B cell (primary cell): ENCODE data around the gene CRTC2. TPM values are rescaled to one million over a fixed set of nuclear protein-coding genes. Genes with fewer than 3 reads are reported as not detected.
A peak's percentile ranks its signal among the peaks of the same experiment; 100 is the strongest.

Experiments used
- ATAC-seq: fragments of 200-7000 bp; cut with Tn5 transposase; one replicate; pipeline ENCODE4 v1.10.0; 2021; ENCODE audit warnings: low read depth, mild to moderate bottlenecking, moderate number of reproducible peaks, moderate library complexity
- CTCF ChIA-PET: fragments of 350-600 bp; sonication (Branson Sonifier 250); formaldehyde crosslinking; loops from one replicate; lab custom pipeline; 2021; ENCODE audit warnings: antibody characterized with exemption, inconsistent platforms; lab: Charles Lee
- POLR2A ChIA-PET: fragments of 350-600 bp; sonication (Branson Sonifier 250); formaldehyde crosslinking; loops from one replicate; lab custom pipeline; 2021; ENCODE audit warnings: antibody characterized with exemption; lab: Charles Lee
- DNase-seq: peaks from one replicate; pipeline ENCODE4 v3.0.0; 2013
- H2AFZ ChIP-seq: 2 replicates; pipeline ENCODE4 v1.6.1; 2012; ENCODE audit warnings: mild to moderate bottlenecking, low read depth, low read length; ENCODE audit not compliant: insufficient read depth, poor library complexity, severe bottlenecking
- H3K27ac ChIP-seq, 2 donors: 1 replicate in 1 of 2; 2 replicates in 1 of 2; pipeline ENCODE4 v1.5.1; 2012 to 2013; ENCODE audit warnings: low read length in 2 of 2, mild to moderate bottlenecking in 2 of 2, moderate library complexity in 1 of 2
- H3K27me3 ChIP-seq, 4 experiments: fragments of 200-600 bp in 1 of 4; sonication (generic) in 1 of 4; replicated peaks in 1 of 4; 1 replicate in 2 of 4; 2 replicates in 2 of 4; pipeline versions ENCODE4 v1.6.1 to v1.7.0; 2013 to 2016; ENCODE audit warnings: low read length in 3 of 4, mild to moderate bottlenecking in 2 of 4, mixed read lengths in 1 of 4, moderate library complexity in 1 of 4; ENCODE audit not compliant: insufficient read depth in 4 of 4, control insufficient read depth in 3 of 4; ENCODE audit errors: control extremely low read depth in 1 of 4
- H3K36me3 ChIP-seq, 2 experiments: replicated peaks in 1 of 2; 1 replicate in 1 of 2; 2 replicates in 1 of 2; pipeline versions ENCODE4 v1.6.1 to v1.7.1; 2013; ENCODE audit warnings: low read length in 1 of 2; ENCODE audit not compliant: insufficient read depth in 2 of 2, control insufficient read depth in 1 of 2; ENCODE audit errors: control extremely low read depth in 1 of 2, extremely low read depth in 1 of 2
- H3K4me1 ChIP-seq, 2 donors: fragments of 200-600 bp in 1 of 2; sonication (generic) in 1 of 2; 1 replicate in 1 of 2; 2 replicates in 1 of 2; pipeline versions ENCODE4 v1.5.1 to v1.6.1; 2013 to 2017; ENCODE audit warnings: low read length in 2 of 2; ENCODE audit not compliant: control insufficient read depth in 2 of 2, insufficient read depth in 2 of 2
- H3K4me2 ChIP-seq: replicated peaks from 2 replicates; pipeline ENCODE3; 2012; ENCODE audit warnings: mild to moderate bottlenecking, low read depth, low read length; ENCODE audit not compliant: poor library complexity, severe bottlenecking
- H3K4me3 ChIP-seq, 5 experiments: fragments of 200-600 bp in 1 of 5; sonication (generic) in 1 of 5; 1 replicate in 3 of 5; 2 replicates in 2 of 5; pipeline versions ENCODE4 v1.5.1 to v1.7.0; 2011 to 2016; ENCODE audit warnings: low read length in 4 of 5, mild to moderate bottlenecking in 4 of 5, low read depth in 2 of 5, control low read depth in 1 of 5, moderate library complexity in 1 of 5; ENCODE audit not compliant: insufficient read depth in 1 of 5; ENCODE audit errors: control extremely low read depth in 1 of 5, extremely low read depth in 1 of 5
- H3K79me2 ChIP-seq: fragments of 200-600 bp; sonication (generic); one replicate; pipeline ENCODE4 v1.6.0; 2016; ENCODE audit warnings: low read length; ENCODE audit not compliant: control insufficient read depth, insufficient read depth
- H3K9ac ChIP-seq: fragments of 200-600 bp; sonication (generic); 2 replicates; pipeline ENCODE4 v1.6.1; 2017; ENCODE audit warnings: mild to moderate bottlenecking, low read length, moderate library complexity
- H3K9me3 ChIP-seq, 3 donors: one replicate each; pipeline versions ENCODE4 v1.6.1 to v1.7.1; 2013; ENCODE audit warnings: low read length in 2 of 3; ENCODE audit not compliant: control insufficient read depth in 2 of 3, insufficient read depth in 1 of 3; ENCODE audit errors: control extremely low read depth in 1 of 3
- H4K20me1 ChIP-seq: 2 replicates; pipeline ENCODE4 v1.6.0; 2012; ENCODE audit warnings: mild to moderate bottlenecking, low read length; ENCODE audit not compliant: insufficient read depth, control insufficient read depth, poor library complexity, severe bottlenecking
- H3K27ac Mint-ChIP-seq: one replicate; pipeline ENCODE4 v1.8.0; 2021; ENCODE audit warnings: mixed read lengths
- H3K27me3 Mint-ChIP-seq: one replicate; pipeline ENCODE4 v1.8.0; 2021; ENCODE audit warnings: mixed read lengths
- H3K4me1 Mint-ChIP-seq: one replicate; pipeline ENCODE4 v1.8.0; 2021; ENCODE audit warnings: mixed read lengths
- H3K4me3 Mint-ChIP-seq: one replicate; pipeline ENCODE4 v1.8.0; 2021; ENCODE audit warnings: mixed read lengths
- H3K9me3 Mint-ChIP-seq: one replicate; pipeline ENCODE4 v1.8.0; 2022; ENCODE audit warnings: mixed read lengths; ENCODE audit not compliant: insufficient read depth
- EZH2 ChIP-seq: IDR thresholded peaks from 2 replicates; pipeline ENCODE4 v1.6.1; 2012; ENCODE audit warnings: borderline replicate concordance, low read depth, mild to moderate bottlenecking, moderate library complexity, low read length; ENCODE audit not compliant: insufficient read depth, poor library complexity, severe bottlenecking
- WGBS: methylation state at CpG from one replicate; pipeline ENCODE4 v1.1.5; 2013; ENCODE audit warnings: missing lambda C conversion rate; ENCODE audit not compliant: insufficient coverage; 5-methylcytosine and 5-hydroxymethylcytosine counted together
- intact Hi-C: fragments of 100-400 bp; cut with micrococcal nuclease; formaldehyde crosslinking; loops from one replicate; pipeline ENCODE4 v1.10.0; 2022
- polyA plus RNA-seq: library from polyadenylated mRNA; depleted of rRNA; stranded (reverse); fragments of >200 nt; gene quantifications from 2 replicates; pipeline ENCODE4 v1.2.3, GENCODE V29; 2012
- total RNA-seq, 2 donors: library from RNA; stranded (reverse); fragments of 120-200 nt in 1 of 2; gene quantifications; 1 replicate in 1 of 2; 2 replicates in 1 of 2; pipeline versions ENCODE4 v1.2.3 to v1.2.4, GENCODE V29; 2013 to 2022
- TF ChIP-seq, protein P1 (sequence below): fragments of 200-600 bp; IDR thresholded peaks from one replicate; pipeline ENCODE4 v1.8.0; 2022; ENCODE audit warnings: antibody characterized with exemption, mild to moderate bottlenecking

CRTC2 gene
- total and polyA plus RNA-seq, 2 donors (not counting 1 experiment from before 2014, with no cell fraction given), result 94.6 to 157 TPM

GRCh38 chr1:153961421-153961820 lies 3.0 kb upstream of the CRTC2 start:
- Histone ChIP-seq H3K4me1 (peaks cover 50 to 55% of the 10 kb centered on the region in 2 donors), H3K4me2 (peak overlapping the region; percentile 85), H3K36me3 (peaks cover 0 to 12% of the 10 kb centered on the region in 2 experiments), H3K4me3 (no peak overlapping the region), H2AFZ (no peak overlapping the region), H3K27ac (peak overlapping the region in 1 of 2 donors; percentile 95), H4K20me1 (peaks cover 20% of the 10 kb centered on the region), H3K79me2 (peaks cover 71% of the 10 kb centered on the region), H3K9me3 (no peaks in the 10 kb centered on the region), H3K9ac (no peak overlapping the region), H3K27me3 (no peaks in the 10 kb centered on the region)
- Mint-ChIP-seq H3K4me3 (peak overlapping the region; percentile 83), H3K9me3 (no peaks in the 10 kb centered on the region), H3K27ac (peak overlapping the region; percentile 85), H3K4me1 (peaks cover 63% of the 10 kb centered on the region), H3K27me3 (no peaks in the 10 kb centered on the region)
- 100% methylated on average over 2 of the region's 4 CpGs for WGBS
- POLR2A ChIA-PET, result interaction anchor here (0.9 to 9.2 kb wide), 3 partner anchors 16 to 210 kb away, joined by 3 to 115 read pairs (median 11); partner anchors contain the start of genes DENND4B and RAB13
- DNase-seq (no peak), ATAC-seq (no peak)
- intact Hi-C loops, result no loop called here
- TF ChIP-seq, protein P1, sequence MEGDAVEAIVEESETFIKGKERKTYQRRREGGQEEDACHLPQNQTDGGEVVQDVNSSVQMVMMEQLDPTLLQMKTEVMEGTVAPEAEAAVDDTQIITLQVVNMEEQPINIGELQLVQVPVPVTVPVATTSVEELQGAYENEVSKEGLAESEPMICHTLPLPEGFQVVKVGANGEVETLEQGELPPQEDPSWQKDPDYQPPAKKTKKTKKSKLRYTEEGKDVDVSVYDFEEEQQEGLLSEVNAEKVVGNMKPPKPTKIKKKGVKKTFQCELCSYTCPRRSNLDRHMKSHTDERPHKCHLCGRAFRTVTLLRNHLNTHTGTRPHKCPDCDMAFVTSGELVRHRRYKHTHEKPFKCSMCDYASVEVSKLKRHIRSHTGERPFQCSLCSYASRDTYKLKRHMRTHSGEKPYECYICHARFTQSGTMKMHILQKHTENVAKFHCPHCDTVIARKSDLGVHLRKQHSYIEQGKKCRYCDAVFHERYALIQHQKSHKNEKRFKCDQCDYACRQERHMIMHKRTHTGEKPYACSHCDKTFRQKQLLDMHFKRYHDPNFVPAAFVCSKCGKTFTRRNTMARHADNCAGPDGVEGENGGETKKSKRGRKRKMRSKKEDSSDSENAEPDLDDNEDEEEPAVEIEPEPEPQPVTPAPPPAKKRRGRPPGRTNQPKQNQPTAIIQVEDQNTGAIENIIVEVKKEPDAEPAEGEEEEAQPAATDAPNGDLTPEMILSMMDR, result no peak
- TF ChIP-seq EZH2, result no peak
- CTCF ChIA-PET, result interaction anchor here (0.9 to 7.5 kb wide), 2 partner anchors 16 to 171 kb away, joined by 3 to 65 read pairs; partner anchors contain the start of gene DENND4B

DNA sequence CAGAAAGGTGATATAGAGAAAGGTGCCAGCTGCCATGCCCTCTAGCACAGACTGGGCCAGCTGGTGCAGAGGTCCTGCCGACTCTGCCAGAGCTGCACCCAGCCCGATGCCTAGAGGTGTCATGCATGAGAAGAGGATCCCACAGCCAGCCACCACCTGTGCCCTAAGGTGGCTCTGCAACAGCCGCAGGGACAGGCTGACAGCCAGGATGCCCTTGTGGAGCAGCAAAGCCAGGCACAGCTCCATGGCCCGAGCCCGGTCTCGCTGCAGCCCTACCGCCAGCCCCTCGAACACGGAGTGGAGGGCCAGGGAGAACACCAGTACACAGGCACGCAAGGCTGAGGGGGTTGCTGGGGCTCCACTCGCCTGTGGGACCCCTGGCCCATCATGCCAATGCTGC lies 1.8 kb upstream of the CRTC2 start:
- H3K4me3 ChIP-seq, result no peak overlapping the region
- ChIA-PET POLR2A (interaction anchor here (1.6 to 9.2 kb wide), 2 partner anchors 12 to 15 kb away, joined by 3 to 115 read pairs; partner anchors contain the start of gene DENND4B), CTCF (interaction anchor here (0.9 to 5.6 kb wide), 2 partner anchors 14 to 170 kb away, joined by 3 to 47 read pairs; partner anchors contain the start of gene DENND4B)
- no peak overlapping the region for H3K4me2 ChIP-seq
- no peak for TF ChIP-seq EZH2
- TF ChIP-seq, protein P1, result no peak
- H2AFZ ChIP-seq, result no peak overlapping the region
- no peak for ATAC-seq
- H3K4me1 ChIP-seq, result peaks cover 48 to 55% of the 10 kb centered on the region in 2 donors
- Mint-ChIP-seq H3K9me3 (no peaks in the 10 kb centered on the region), H3K4me1 (peaks cover 63% of the 10 kb centered on the region), H3K27ac (peak overlapping the region; percentile 97), H3K27me3 (no peaks in the 10 kb centered on the region), H3K4me3 (no peak overlapping the region)
- WGBS, result 96% methylated on average over 10 of the region's 11 CpGs
- no peak overlapping the region for H3K27ac ChIP-seq
- intact Hi-C loops, result no loop called here
- no peak for DNase-seq
- no peaks in the 10 kb centered on the region for H3K27me3 ChIP-seq
- no peaks in the 10 kb centered on the region for H3K9me3 ChIP-seq
- H3K36me3 ChIP-seq, result peaks cover 0 to 12% of the 10 kb centered on the region in 2 experiments
- H3K79me2 ChIP-seq, result peaks cover 71% of the 10 kb centered on the region
- no peak overlapping the region for H3K9ac ChIP-seq
- H4K20me1 ChIP-seq, result peaks cover 33% of the 10 kb centered on the region
